HEK293 (cell line): ENCODE results near the gene BMF.

Experiments
- CTCF ChIA-PET: fragments of 350-600 bp; formaldehyde crosslinking; extraction: SDS; loops from one replicate; lab custom pipeline; 2021; ENCODE audit warnings: antibody characterized with exemption; lab: Yijun Ruan, JAX
- POLR2A ChIA-PET: fragments of 300-600 bp; formaldehyde crosslinking; extraction: SDS; loops from one replicate; lab custom pipeline; 2020; ENCODE audit warnings: antibody characterized with exemption, inconsistent platforms; lab: Yijun Ruan, JAX
- H3K27ac ChIP-seq: fragments of 200-500 bp; sonication (Bioruptor generic); 2 replicates; pipeline ENCODE4 v1.5.1; 2014; ENCODE audit warnings: low read depth, low read length, control low read depth, inconsistent platforms; ENCODE audit errors: extremely low read depth
- H3K36me3 ChIP-seq, 2 experiments: fragments of 200-500 bp in 1 of 2; sonication (Bioruptor generic) in 1 of 2; 1 replicate in 1 of 2; 2 replicates in 1 of 2; pipeline ENCODE4 v1.5.1; 2014 to 2017; ENCODE audit warnings: inconsistent platforms in 2 of 2, low read length in 2 of 2; ENCODE audit not compliant: control insufficient read depth in 2 of 2, insufficient read depth in 1 of 2
- H3K4me1 ChIP-seq: fragments of 200-500 bp; sonication (Bioruptor generic); 2 replicates; pipeline ENCODE4 v1.5.1; 2014; ENCODE audit warnings: mild to moderate bottlenecking, low read length, inconsistent platforms; ENCODE audit not compliant: control insufficient read depth, insufficient read depth
- H3K4me3 ChIP-seq: 2 replicates; pipeline ENCODE4 v1.5.1; 2011; ENCODE audit warnings: low read depth, mild to moderate bottlenecking, control low read depth, low read length, moderate library complexity
- H3K9me3 ChIP-seq: fragments of 200-500 bp; sonication (Bioruptor generic); 2 replicates; pipeline ENCODE4 v1.5.1; 2014; ENCODE audit warnings: low read depth, low read length, inconsistent platforms; ENCODE audit not compliant: control insufficient read depth, insufficient read depth
- KLF1 ChIP-seq: fragments of 450-650 bp; formaldehyde crosslinking; IDR thresholded peaks from 2 replicates; pipeline ENCODE4 v1.5.1; 2016; ENCODE audit warnings: missing biosample characterization, missing genetic modification characterization
- MEIS1 ChIP-seq: sonication (generic); formaldehyde crosslinking; IDR thresholded peaks from 2 replicates; pipeline ENCODE4 v1.8.1; 2022; ENCODE audit warnings: missing genetic modification reagents, mild to moderate bottlenecking, borderline replicate concordance
- OVOL3 ChIP-seq: fragments of 450-650 bp; formaldehyde crosslinking; IDR thresholded peaks from 2 replicates; pipeline ENCODE4 v1.5.1; 2016; ENCODE audit warnings: missing biosample characterization, missing genetic modification characterization
- PBX3 ChIP-seq: sonication (generic); formaldehyde crosslinking; IDR thresholded peaks from 2 replicates; pipeline ENCODE4 v1.8.1; 2022; ENCODE audit warnings: mild to moderate bottlenecking, moderate library complexity, missing genetic modification reagents
- ZBTB1 ChIP-seq: fragments of 450-650 bp; formaldehyde crosslinking; IDR thresholded peaks from 2 replicates; pipeline ENCODE4 v1.5.1; 2016; ENCODE audit warnings: missing biosample characterization, missing genetic modification characterization
- ZBTB11 ChIP-seq: fragments of 450-650 bp; formaldehyde crosslinking; conservative IDR thresholded peaks from 2 replicates; pipeline ENCODE4 v1.5.1; 2016; ENCODE audit warnings: low read depth, missing biosample characterization, missing genetic modification characterization
- ZBTB49 ChIP-seq: fragments of 450-650 bp; formaldehyde crosslinking; IDR thresholded peaks from 2 replicates; pipeline ENCODE4 v1.5.1; 2016; ENCODE audit warnings: missing biosample characterization, missing genetic modification characterization, low read depth
- ZNF214 ChIP-seq: fragments of 450-650 bp; formaldehyde crosslinking; IDR thresholded peaks from 2 replicates; pipeline ENCODE4 v1.5.1; 2017; ENCODE audit warnings: missing biosample characterization, mild to moderate bottlenecking, missing genetic modification characterization, borderline replicate concordance
- ZNF221 ChIP-seq: fragments of 450-650 bp; formaldehyde crosslinking; IDR thresholded peaks from 2 replicates; pipeline ENCODE4 v1.5.1; 2017; ENCODE audit warnings: missing biosample characterization, missing genetic modification characterization, borderline replicate concordance
- ZNF223 ChIP-seq: fragments of 450-650 bp; formaldehyde crosslinking; IDR thresholded peaks from 2 replicates; pipeline ENCODE4 v1.5.1; 2016; ENCODE audit warnings: missing biosample characterization, missing genetic modification characterization
- ZNF302 ChIP-seq: fragments of 450-650 bp; formaldehyde crosslinking; IDR thresholded peaks from 2 replicates; pipeline ENCODE4 v1.5.1; 2016; ENCODE audit warnings: missing biosample characterization, missing genetic modification characterization, low read depth
- ZNF398 ChIP-seq: fragments of 450-650 bp; formaldehyde crosslinking; IDR thresholded peaks from 2 replicates; pipeline ENCODE4 v1.5.1; 2017; ENCODE audit warnings: missing biosample characterization, missing genetic modification characterization
- ZNF404 ChIP-seq: fragments of 450-650 bp; formaldehyde crosslinking; IDR thresholded peaks from 2 replicates; pipeline ENCODE4 v1.5.1; 2017; ENCODE audit warnings: missing biosample characterization, missing genetic modification characterization
- ZNF433 ChIP-seq: fragments of 450-650 bp; formaldehyde crosslinking; IDR thresholded peaks from 2 replicates; pipeline ENCODE4 v1.5.1; 2016; ENCODE audit warnings: missing biosample characterization, missing genetic modification characterization, low read depth
- ZNF549 ChIP-seq: fragments of 450-650 bp; IDR thresholded peaks from 2 replicates; pipeline ENCODE4 v1.5.1; 2018; ENCODE audit warnings: missing biosample characterization, missing genetic modification characterization, mild to moderate bottlenecking, inconsistent platforms, moderate library complexity
- ZNF621 ChIP-seq: fragments of 450-650 bp; formaldehyde crosslinking; IDR thresholded peaks from 2 replicates; pipeline ENCODE4 v1.5.1; 2017; ENCODE audit warnings: missing biosample characterization, missing genetic modification characterization
- ZNF623 ChIP-seq: fragments of 450-650 bp; formaldehyde crosslinking; IDR thresholded peaks from 2 replicates; pipeline ENCODE4 v1.5.1; 2016; ENCODE audit warnings: missing biosample characterization, missing genetic modification characterization
- ZNF624 ChIP-seq: fragments of 450-650 bp; formaldehyde crosslinking; IDR thresholded peaks from 2 replicates; pipeline ENCODE4 v1.5.1; 2017; ENCODE audit warnings: missing biosample characterization, missing genetic modification characterization
- ZNF639 ChIP-seq: fragments of 450-650 bp; formaldehyde crosslinking; IDR thresholded peaks from 2 replicates; pipeline ENCODE4 v1.5.1; 2016; ENCODE audit warnings: missing biosample characterization, missing genetic modification characterization
- ZNF658 ChIP-seq: fragments of 450-650 bp; formaldehyde crosslinking; IDR thresholded peaks from 2 replicates; pipeline ENCODE4; 2016; ENCODE audit warnings: missing biosample characterization, missing genetic modification characterization
- ZNF670 ChIP-seq: fragments of 450-650 bp; formaldehyde crosslinking; IDR thresholded peaks from 2 replicates; pipeline ENCODE4 v1.5.1; 2016; ENCODE audit warnings: missing biosample characterization, missing genetic modification characterization, low read depth
- ZNF792 ChIP-seq: fragments of 450-650 bp; formaldehyde crosslinking; IDR thresholded peaks from 2 replicates; pipeline ENCODE4 v1.5.1; 2016; ENCODE audit warnings: missing biosample characterization, missing genetic modification characterization
- ZNF830 ChIP-seq: fragments of 450-650 bp; IDR thresholded peaks from 2 replicates; pipeline ENCODE4 v1.5.0; 2018; ENCODE audit warnings: missing biosample characterization, missing genetic modification characterization, low read depth, mild to moderate bottlenecking, moderate library complexity
- ZSCAN30 ChIP-seq: fragments of 450-650 bp; IDR thresholded peaks from 2 replicates; pipeline ENCODE4 v1.5.1; 2018; ENCODE audit warnings: missing biosample characterization, mild to moderate bottlenecking, missing genetic modification characterization, moderate library complexity
- ZSCAN4 ChIP-seq: fragments of 450-650 bp; formaldehyde crosslinking; IDR thresholded peaks from 2 replicates; pipeline ENCODE4 v1.5.1; 2017; ENCODE audit warnings: missing biosample characterization, missing genetic modification characterization

Gene BMF

GRCh38 chr15:40069178-40070165 lies 39.2 kb downstream of the BMF start:
- POLR2A ChIA-PET = interaction anchor here (0.7 to 2.7 kb wide), 7 partner anchors 13 to 1048 kb away, joined by 3 to 11 read pairs (median 6); no protein-coding TSS in a partner anchor
- Histone ChIP-seq H3K4me3 (no peak overlapping the region), H3K27ac (peak overlapping the region; percentile 93), H3K36me3 (no peaks in the 10 kb centered on the region), H3K9me3 (no peaks in the 10 kb centered on the region), H3K4me1 (peaks cover 24% of the 10 kb centered on the region)
- CTCF ChIA-PET = interaction anchor here (1.9 kb wide), 1 partner anchor 35 kb away, joined by 6 read pairs; no protein-coding TSS in a partner anchor
- TF ChIP-seq ZNF223 (tag by site-specific recombination) (no peak), ZNF623 (tag by site-specific recombination) (no peak), ZNF639 (no peak), ZBTB11 (tag by site-specific recombination) (no peak), ZNF658 (tag by site-specific recombination) (no peak), ZNF433 (tag by site-specific recombination) (no peak), KLF1 (peak; percentile 59), ZNF792 (no peak), ZNF670 (tag by site-specific recombination) (no peak), ZSCAN4 (no peak), ZNF549 (tag by site-specific recombination) (no peak), ZNF214 (tag by site-specific recombination) (no peak), ZNF830 (tag by site-specific recombination) (no peak), PBX3 (CRISPR knock-in tag) (no peak; the same call in 1 of the 2 replicates), ZBTB1 (tag by site-specific recombination) (no peak), MEIS1 (CRISPR knock-in tag) (no peak), ZBTB49 (tag by site-specific recombination) (no peak), ZNF221 (tag by site-specific recombination) (no peak), ZNF621 (tag by site-specific recombination) (no peak), ZSCAN30 (tag by site-specific recombination) (peak; percentile 56; the same call in 1 of the 2 replicates), ZNF302 (tag by site-specific recombination) (no peak), ZNF624 (tag by site-specific recombination) (no peak), OVOL3 (tag by site-specific recombination) (no peak), ZNF404 (no peak), ZNF398 (tag by site-specific recombination) (peak; percentile 82)
